Inferior parietal cortex (tissue), 1 donor: ENCODE data around the gene ZNF700.
"Not testable (repeated sequence)": the region's sequence is repeated elsewhere in the genome, so short reads cannot be mapped to it uniquely, and the experiment has no call there.

Experiments used
- DNase-seq: peaks from one replicate; pipeline ENCODE4 v3.0.0-alpha.2; 2016; ENCODE audit errors: extremely low spot score

Gene ZNF700

DNA sequence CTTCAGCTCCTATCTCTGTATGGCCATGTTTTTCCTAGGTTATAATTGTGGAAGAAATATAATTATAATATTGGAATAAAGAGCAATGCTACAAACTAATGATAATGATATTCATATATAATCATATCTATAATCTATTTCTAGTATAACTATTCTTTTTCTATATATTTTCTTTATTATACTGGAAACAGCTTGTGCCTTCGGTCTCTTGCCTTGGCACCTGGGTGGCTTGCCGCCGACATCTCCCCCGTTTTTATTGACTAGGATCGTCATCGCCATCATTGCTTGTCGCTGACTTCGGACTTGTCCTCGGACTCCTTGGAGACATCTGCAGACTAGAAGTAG lies 64.2 kb downstream of the ZNF700 start:
- DNase-seq: no peak

GRCh38 chr19:11991921-11992320 lies 67.0 kb downstream of the ZNF700 start:
- not testable (repeated sequence) for DNase-seq

GRCh38 chr19:11995174-11995573 lies 70.3 kb downstream of the ZNF700 start:
- DNase-seq: no peak
